Endothelial cell (in vitro differentiated cells): ENCODE results near the gene ZNF366. TPM values are rescaled to one million over a fixed set of nuclear protein-coding genes. Genes with fewer than 3 reads are reported as not detected.
A peak's percentile ranks its signal among the peaks of the same experiment; 100 is the strongest.

Source experiments
- DNase-seq: peaks from one replicate; pipeline ENCODE4 v3.0.0; 2021; ENCODE audit warnings: low spot score
- H3K27ac Mint-ChIP-seq: one replicate; pipeline ENCODE4 v1.8.0; 2021; ENCODE audit warnings: mixed read lengths, inconsistent platforms; ENCODE audit not compliant: unreplicated experiment
- H3K27me3 Mint-ChIP-seq: one replicate; pipeline ENCODE4 v1.8.0; 2021; ENCODE audit warnings: mild to moderate bottlenecking, moderate library complexity, mixed read lengths, inconsistent platforms; ENCODE audit not compliant: unreplicated experiment
- H3K36me3 Mint-ChIP-seq: one replicate; pipeline ENCODE4 v1.8.0; 2021; ENCODE audit warnings: mild to moderate bottlenecking, low read depth, mixed read lengths, inconsistent platforms; ENCODE audit not compliant: unreplicated experiment
- H3K4me1 Mint-ChIP-seq: one replicate; pipeline ENCODE4 v1.8.0; 2021; ENCODE audit warnings: mild to moderate bottlenecking, mixed read lengths, inconsistent platforms; ENCODE audit not compliant: unreplicated experiment
- H3K4me3 Mint-ChIP-seq: one replicate; pipeline ENCODE4 v1.8.0; 2021; ENCODE audit warnings: mild to moderate bottlenecking, mixed read lengths, inconsistent platforms; ENCODE audit not compliant: unreplicated experiment
- H3K9me3 Mint-ChIP-seq: one replicate; pipeline ENCODE4 v1.8.0; 2021; ENCODE audit warnings: mixed read lengths, inconsistent platforms; ENCODE audit not compliant: unreplicated experiment
- CTCF ChIP-seq: fragments of 200-600 bp; sonication (generic); IDR thresholded peaks from one replicate; pipeline ENCODE4 v1.5.0; 2021; ENCODE audit warnings: antibody characterized with exemption; ENCODE audit not compliant: unreplicated experiment
- total RNA-seq: library from RNA; stranded (reverse); fragmentation: NEBNext Ultra II Directional; extraction: Animal tissue kit (Norgen Biotek cat#: 25700); gene quantifications from one replicate; pipeline ENCODE4 v1.2.1, GENCODE V29; 2021; ENCODE audit not compliant: unreplicated experiment

Gene ZNF366
- total RNA-seq, 1 donor from 2014 or later: 23.3 TPM

- H3K4me1 Mint-ChIP-seq: peaks cover 45% of the 10 kb centered on the region
- no peaks in the 10 kb centered on the region for H3K9me3 Mint-ChIP-seq
- no peak for TF ChIP-seq CTCF
- H3K4me3 Mint-ChIP-seq: no peak overlapping the region
- DNase-seq: no peak
- peaks cover under 1% of the 10 kb centered on the region for H3K36me3 Mint-ChIP-seq
- peak overlapping the region; percentile 38 for H3K27ac Mint-ChIP-seq
- peaks cover 5% of the 10 kb centered on the region for H3K27me3 Mint-ChIP-seq
Measured at GRCh38 chr5:72552041-72552557, 44.9 kb upstream of the ZNF366 start.

GRCh38 chr5:72550595-72550994 lies 43.4 kb upstream of the ZNF366 start:
- Mint-ChIP-seq H3K27me3 (no peaks in the 10 kb centered on the region), H3K9me3 (peaks cover 3% of the 10 kb centered on the region), H3K4me1 (peaks cover 33% of the 10 kb centered on the region), H3K4me3 (no peak overlapping the region), H3K27ac (no peak overlapping the region), H3K36me3 (no peaks in the 10 kb centered on the region)
- no peak for TF ChIP-seq CTCF
- no peak for DNase-seq

GRCh38 chr5:72543811-72544210 lies 36.6 kb upstream of the ZNF366 start:
- no peak for DNase-seq
- peaks cover 4% of the 10 kb centered on the region for H3K9me3 Mint-ChIP-seq
- H3K4me1 Mint-ChIP-seq: no peaks in the 10 kb centered on the region
- H3K4me3 Mint-ChIP-seq: no peak overlapping the region
- no peak for TF ChIP-seq CTCF
- no peaks in the 10 kb centered on the region for H3K36me3 Mint-ChIP-seq
- H3K27me3 Mint-ChIP-seq: no peaks in the 10 kb centered on the region
- no peak overlapping the region for H3K27ac Mint-ChIP-seq

- no peak for DNase-seq
- H3K27me3 Mint-ChIP-seq: no peaks in the 10 kb centered on the region
- H3K4me1 Mint-ChIP-seq: no peaks in the 10 kb centered on the region
- no peak overlapping the region for H3K4me3 Mint-ChIP-seq
- no peak overlapping the region for H3K27ac Mint-ChIP-seq
- H3K9me3 Mint-ChIP-seq: peaks cover 4% of the 10 kb centered on the region
- H3K36me3 Mint-ChIP-seq: no peaks in the 10 kb centered on the region
- TF ChIP-seq CTCF: no peak
Measured at GRCh38 chr5:72543365-72543764, 36.2 kb upstream of the ZNF366 start.

- Mint-ChIP-seq H3K27ac (no peak overlapping the region), H3K4me1 (no peaks in the 10 kb centered on the region), H3K4me3 (no peak overlapping the region), H3K36me3 (no peaks in the 10 kb centered on the region), H3K9me3 (peaks cover 4% of the 10 kb centered on the region), H3K27me3 (no peaks in the 10 kb centered on the region)
- TF ChIP-seq CTCF: no peak
- no peak for DNase-seq
Measured at GRCh38 chr5:72542695-72543094, 35.5 kb upstream of the ZNF366 start.
